Ovary (tissue), 9 donors: ENCODE data around the gene LARGE1. TPM values are rescaled to one million over a fixed set of nuclear protein-coding genes. Genes with fewer than 3 reads are reported as not detected.

Source experiments
- DNase-seq, 5 donors: peaks; one replicate each; pipeline ENCODE4 v3.0.0-alpha.2; 2019 to 2020
- H3K27ac ChIP-seq, 2 donors: fragments of 200-600 bp; one replicate each; pipeline versions ENCODE4 v1.5.1 to v1.8.0; 2019 to 2022
- H3K27me3 ChIP-seq: fragments of 200-600 bp; one replicate; pipeline ENCODE4 v1.8.0; 2022
- H3K36me3 ChIP-seq: fragments of 200-600 bp; sonication (generic); one replicate; pipeline ENCODE4 v1.5.1; 2019
- H3K4me1 ChIP-seq: one replicate; pipeline ENCODE4 v1.8.1; 2013; ENCODE audit warnings: mild to moderate bottlenecking, moderate library complexity; ENCODE audit not compliant: insufficient read depth
- H3K4me3 ChIP-seq: fragments of 200-600 bp; sonication (generic); one replicate; pipeline ENCODE4 v1.5.1; 2017
- H3K9me3 ChIP-seq, 2 donors: fragments of 200-600 bp in 1 of 2; sonication (generic) in 1 of 2; one replicate each; pipeline versions ENCODE4 v1.5.1 to v1.8.1; 2013 to 2019; ENCODE audit warnings: mild to moderate bottlenecking in 1 of 2, moderate library complexity in 1 of 2
- EP300 ChIP-seq: sonication (generic); formaldehyde crosslinking; IDR thresholded peaks from one replicate; pipeline ENCODE4 v1.6.1; 2017; ENCODE audit warnings: antibody characterized with exemption
- POLR2A ChIP-seq: fragments of 450-650 bp; IDR thresholded peaks from one replicate; pipeline ENCODE4 v1.6.1; 2017; ENCODE audit warnings: antibody characterized with exemption, mild to moderate bottlenecking, moderate library complexity
- WGBS, 3 donors: extraction: QIAGEN DNeasy Blood & Tissue Kit in 1 of 3; methylation state at CpG; one replicate each; pipeline versions ENCODE4 v1.1.5 to v1.1.7; 2013 to 2017; 5-methylcytosine and 5-hydroxymethylcytosine counted together
- intact Hi-C, 4 donors: fragments of 100-400 bp; cut with DNase I; formaldehyde crosslinking; loops; one replicate each; pipeline versions ENCODE4 v1.11.0 to v1.15.1; 2022 to 2023
- polyA plus RNA-seq, 2 donors: library from polyadenylated mRNA; stranded (reverse); fragments of 200-250 nt in 1 of 2; fragments of 350-450 nt in 1 of 2; fragmentation: Illumina TruSeq in 1 of 2; extraction: RNeasy Lipid Tissue Mini Kit (QIAGEN cat#74804) in 1 of 2; gene quantifications; one replicate each; pipeline ENCODE4 v1.2.3, GENCODE V29; 2013 to 2014
- total RNA-seq, 7 donors: library from RNA; depleted of rRNA in 2 of 7; stranded (reverse); fragments of >200 nt in 2 of 7; fragmentation: NEBNext Ultra II Directional in 3 of 7; extraction: Animal tissue kit (Norgen Biotek cat#: 25700) in 3 of 7; gene quantifications; one replicate each; pipeline versions ENCODE4 v1.1.0 to v1.2.4, GENCODE V29; 2016 to 2023
- TF ChIP-seq, protein P1 (sequence below), 3 donors: fragments of 450-650 bp in 2 of 3; fragments of 200-600 bp in 1 of 3; IDR thresholded peaks; one replicate each; pipeline versions ENCODE4 v1.5.1 to v1.8.0; 2016 to 2022; ENCODE audit warnings: antibody characterized with exemption in 3 of 3, mild to moderate bottlenecking in 1 of 3
- donor health status: DM: no; HTN: no; CAD: no; lungs with moderate emphysema.
- donor health status: DM: no; HTN: no; CAD: no.
- donor health status: Bipolar disorder and iron deficiency.
- donor health status: DM: yes; HTN: yes; CAD: no.
- donor health status: DM: no; HTN: no; CAD: no.
- donor health status: DM: yes; HTN: yes; CAD: no.

LARGE1 gene
- total and polyA plus RNA-seq, 9 donors: 13.4 to 67.6 (median 36.8) TPM

DNA sequence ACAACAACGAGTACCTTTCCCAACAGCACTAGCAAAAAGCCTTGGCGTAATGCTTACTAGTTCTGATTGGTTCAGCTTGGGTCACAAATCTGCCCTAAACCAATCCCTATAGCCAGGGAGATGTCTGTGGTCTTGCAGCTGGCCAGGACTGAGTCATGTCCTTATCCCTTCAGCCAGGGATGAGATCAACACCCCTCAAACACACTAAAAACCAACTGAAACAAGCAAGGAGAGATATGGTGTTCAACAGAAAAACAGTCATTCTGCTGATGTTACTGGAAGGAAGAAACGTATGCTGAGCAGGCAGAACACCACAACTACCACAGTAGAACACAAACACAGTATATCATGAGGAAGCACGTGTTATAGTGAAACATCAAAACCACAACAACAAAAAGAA is 375.6 kb downstream of the LARGE1 start:
- DNase-seq: no peak
- H3K4me1 ChIP-seq: peaks cover 9% of the 10 kb centered on the region
- intact Hi-C loops: no loop called here
- TF ChIP-seq POLR2A: no peak
- H3K9me3 ChIP-seq: no peaks in the 10 kb centered on the region
- WGBS, 3 donors: 58 to 72% (median 62%) methylated on average over 4 of the region's 4 CpGs
- H3K27ac ChIP-seq: no peak overlapping the region
- no peaks in the 10 kb centered on the region for H3K36me3 ChIP-seq
- H3K4me3 ChIP-seq: no peak overlapping the region
- no peaks in the 10 kb centered on the region for H3K27me3 ChIP-seq

DNA sequence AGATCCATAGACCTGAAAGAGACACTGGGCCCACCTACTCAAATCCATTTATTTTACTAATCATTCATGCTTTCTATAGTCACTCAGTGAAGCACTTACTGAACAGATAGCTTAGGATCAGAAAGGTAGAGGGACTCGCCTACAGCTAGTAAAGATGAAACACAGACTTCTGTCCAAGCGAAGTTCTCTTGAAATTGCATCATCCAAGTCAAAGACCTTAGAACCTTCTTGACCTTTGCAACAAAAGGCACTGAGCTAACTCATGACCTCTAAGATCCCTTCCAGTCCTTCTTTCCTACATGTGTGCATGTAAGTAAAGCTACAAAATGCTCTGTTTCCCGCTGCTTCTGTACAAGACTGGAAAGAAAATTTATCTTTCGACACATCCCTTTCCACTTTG is 377.6 kb downstream of the LARGE1 start:
- intact Hi-C loops: no loop called here
- WGBS, 3 donors: 96 to 98% (median 97%) methylated on average over 4 of the region's 4 CpGs
- H3K9me3 ChIP-seq: no peaks in the 10 kb centered on the region

DNA sequence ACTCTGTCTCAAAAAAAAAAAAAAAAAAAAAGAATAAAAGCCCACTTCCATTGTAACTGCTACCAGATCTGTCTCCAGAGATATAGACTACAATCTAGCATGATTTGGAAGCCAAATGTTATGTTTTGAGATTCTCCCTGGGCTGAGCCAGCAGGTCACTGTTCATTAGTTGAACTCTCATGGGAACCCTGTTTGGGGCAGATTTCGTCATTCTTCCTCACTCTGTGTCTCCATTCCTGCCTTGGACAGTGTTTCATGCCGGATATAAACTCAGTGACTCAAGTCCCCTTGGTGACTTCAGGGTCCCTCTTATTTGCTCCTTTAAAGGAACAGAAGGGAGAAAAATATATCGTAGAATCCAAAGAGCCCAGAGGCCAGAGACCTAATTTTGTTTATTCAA is 378.1 kb downstream of the LARGE1 start:
- Histone ChIP-seq H3K9me3 (no peaks in the 10 kb centered on the region), H3K4me3 (no peak overlapping the region), H3K36me3 (no peaks in the 10 kb centered on the region), H3K27ac (no peak overlapping the region), H3K4me1 (peaks cover 16% of the 10 kb centered on the region), H3K27me3 (no peaks in the 10 kb centered on the region)
- WGBS, 3 donors: 73 to 83% (median 79%) methylated on average over 3 of the region's 3 CpGs
- intact Hi-C loops: no loop called here
- TF ChIP-seq POLR2A: no peak
- TF ChIP-seq, protein P1, sequence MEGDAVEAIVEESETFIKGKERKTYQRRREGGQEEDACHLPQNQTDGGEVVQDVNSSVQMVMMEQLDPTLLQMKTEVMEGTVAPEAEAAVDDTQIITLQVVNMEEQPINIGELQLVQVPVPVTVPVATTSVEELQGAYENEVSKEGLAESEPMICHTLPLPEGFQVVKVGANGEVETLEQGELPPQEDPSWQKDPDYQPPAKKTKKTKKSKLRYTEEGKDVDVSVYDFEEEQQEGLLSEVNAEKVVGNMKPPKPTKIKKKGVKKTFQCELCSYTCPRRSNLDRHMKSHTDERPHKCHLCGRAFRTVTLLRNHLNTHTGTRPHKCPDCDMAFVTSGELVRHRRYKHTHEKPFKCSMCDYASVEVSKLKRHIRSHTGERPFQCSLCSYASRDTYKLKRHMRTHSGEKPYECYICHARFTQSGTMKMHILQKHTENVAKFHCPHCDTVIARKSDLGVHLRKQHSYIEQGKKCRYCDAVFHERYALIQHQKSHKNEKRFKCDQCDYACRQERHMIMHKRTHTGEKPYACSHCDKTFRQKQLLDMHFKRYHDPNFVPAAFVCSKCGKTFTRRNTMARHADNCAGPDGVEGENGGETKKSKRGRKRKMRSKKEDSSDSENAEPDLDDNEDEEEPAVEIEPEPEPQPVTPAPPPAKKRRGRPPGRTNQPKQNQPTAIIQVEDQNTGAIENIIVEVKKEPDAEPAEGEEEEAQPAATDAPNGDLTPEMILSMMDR (IDR thresholded peaks at IDR 0.05): no peak
- TF ChIP-seq EP300: no peak
- no peak for DNase-seq

More for the DNA sequence above, 377.6 kb downstream of the LARGE1 start:
- Histone ChIP-seq H3K27me3 (no peaks in the 10 kb centered on the region), H3K4me3 (no peak overlapping the region), H3K27ac (peak overlapping the region in 1 of 2 donors; percentile 30), H3K4me1 (peaks cover 16% of the 10 kb centered on the region), H3K36me3 (no peaks in the 10 kb centered on the region)
- TF ChIP-seq EP300: no peak
- no peak for TF ChIP-seq POLR2A
- TF ChIP-seq, protein P1 (IDR thresholded peaks at IDR 0.05): no peak
- DNase-seq: no peak

DNA sequence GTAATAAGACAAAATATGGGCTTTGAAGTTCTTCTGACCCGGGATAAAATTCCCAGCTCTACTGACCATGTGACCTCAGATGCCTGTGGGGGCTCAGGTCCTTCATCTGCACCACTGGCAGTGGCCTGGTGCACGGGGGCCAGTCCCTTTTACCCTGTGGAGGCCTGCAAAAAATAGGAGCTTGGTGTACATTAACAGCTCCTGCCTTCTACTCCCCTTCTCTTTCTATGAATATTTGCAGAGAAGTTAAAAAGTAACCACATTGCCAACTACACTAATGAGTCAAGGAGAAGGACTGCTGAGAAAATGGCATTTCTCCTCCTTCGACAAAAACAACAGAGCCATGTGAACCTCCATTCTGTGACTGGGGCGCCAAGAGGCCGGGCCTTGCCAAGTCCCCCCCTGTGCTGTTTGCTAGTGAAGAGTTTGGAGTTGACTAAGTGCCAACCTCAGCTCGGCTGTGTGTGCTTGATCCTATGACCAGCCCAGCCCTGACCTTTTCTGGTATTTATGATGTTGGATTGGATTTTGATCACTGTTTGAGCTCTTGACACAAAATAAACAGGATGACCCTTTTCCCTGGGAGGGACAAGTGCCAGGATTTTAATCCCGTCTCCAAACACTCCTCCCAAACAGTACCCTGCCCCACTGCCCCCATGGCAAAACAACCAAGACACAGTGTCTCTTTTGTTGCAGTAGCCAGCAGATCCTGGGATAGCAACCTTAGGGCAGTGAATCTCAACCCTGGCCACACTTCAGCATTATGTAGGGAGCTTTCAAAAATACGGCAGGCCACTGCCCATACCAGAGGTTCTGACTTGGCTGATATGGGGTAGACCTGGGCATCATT is 380.1 kb downstream of the LARGE1 start:
- DNase-seq: peak; percentile 72 to 90 (median 81)
- H3K4me3 ChIP-seq: no peak overlapping the region
- TF ChIP-seq, protein P1 (IDR thresholded peaks at IDR 0.05): no peak
- no peak for TF ChIP-seq POLR2A
- no peak for TF ChIP-seq EP300
- H3K4me1 ChIP-seq: peaks cover 25% of the 10 kb centered on the region
- intact Hi-C loops: no loop called here
- no peaks in the 10 kb centered on the region for H3K9me3 ChIP-seq
- H3K27ac ChIP-seq: peak overlapping the region in 1 of 2 donors; percentile 65
- no peaks in the 10 kb centered on the region for H3K27me3 ChIP-seq
- H3K36me3 ChIP-seq: no peaks in the 10 kb centered on the region
- 13 to 20% (median 14%) methylated on average over 8 of the region's 8 CpGs for WGBS, 3 donors
